Thyroid gland (tissue), 4 donors: ENCODE measurements around the gene UBE2B. TPM values are rescaled to one million over a fixed set of nuclear protein-coding genes. Genes with fewer than 3 reads are reported as not detected.
"Not testable (repeated sequence)": the region's sequence is repeated elsewhere in the genome, so short reads cannot be mapped to it uniquely, and the experiment has no call there.

Experiments used
- DNase-seq, 2 donors: peaks; one replicate each; pipeline ENCODE4 v3.0.0-alpha.2; 2019
- H3K27ac ChIP-seq, 3 donors: fragments of 200-600 bp; sonication (generic); 1 replicate in 2 of 3; 2 replicates in 1 of 3; pipeline ENCODE4 v1.5.1; 2016 to 2019; ENCODE audit warnings: mild to moderate bottlenecking in 1 of 3, moderate library complexity in 1 of 3
- H3K27me3 ChIP-seq: fragments of 200-600 bp; sonication (generic); one replicate; pipeline ENCODE4 v1.5.1; 2019
- H3K36me3 ChIP-seq, 2 donors: fragments of 200-600 bp; sonication (generic); one replicate each; pipeline ENCODE4 v1.5.1; 2016 to 2019
- H3K4me1 ChIP-seq, 2 donors: fragments of 200-600 bp; sonication (generic); one replicate each; pipeline ENCODE4 v1.5.1; 2017 to 2019
- H3K4me3 ChIP-seq, 3 donors: fragments of 200-600 bp; sonication (generic); replicated peaks in 1 of 3; 1 replicate in 2 of 3; 2 replicates in 1 of 3; pipeline ENCODE4 v1.5.1; 2016; ENCODE audit warnings: mild to moderate bottlenecking in 1 of 3
- H3K9me3 ChIP-seq: fragments of 200-600 bp; sonication (generic); one replicate; pipeline ENCODE4 v1.5.1; 2017
- CTCF ChIP-seq, 6 experiments: fragments of 200-600 bp in 3 of 6; fragments of 450-650 bp in 3 of 6; sonication (generic) in 3 of 6; IDR thresholded peaks; one replicate each; pipeline ENCODE4 v1.5.1; 2016 to 2019; ENCODE audit warnings: antibody characterized with exemption in 6 of 6, mild to moderate bottlenecking in 2 of 6, inconsistent platforms in 1 of 6, moderate library complexity in 1 of 6
- POLR2A ChIP-seq, 2 donors: fragments of 450-650 bp; IDR thresholded peaks; one replicate each; pipeline ENCODE4 v1.6.1; 2017; ENCODE audit warnings: antibody characterized with exemption in 2 of 2, mild to moderate bottlenecking in 2 of 2, moderate library complexity in 1 of 2
- WGBS, 2 donors: methylation state at CpG; one replicate each; pipeline ENCODE4 v1.1.5; 2017; 5-methylcytosine and 5-hydroxymethylcytosine counted together
- intact Hi-C: fragments of 100-400 bp; cut with DNase I; formaldehyde crosslinking; loops from one replicate; pipeline ENCODE4 v1.15.1; 2023
- total RNA-seq, 4 donors: library from RNA; depleted of rRNA; stranded (reverse); fragments of >200 nt; gene quantifications; one replicate each; pipeline ENCODE4 v1.2.3, GENCODE V29; 2016

Gene UBE2B
- total RNA-seq: 10 to 100 TPM; 36.8 to 83.2 (median 41.2) TPM

GRCh38 chr5:134370871-134371833 lies at the start of gene UBE2B:
TSS of gene UBE2B (plus strand) at chr5:134371569. CDS start at chr5:134371596, 27 bp downstream.
- 0 to 1% methylated on average over 24 to 35 of the region's 74 CpGs for WGBS, 2 donors
- peaks cover 10 to 14% of the 10 kb centered on the region in 2 donors for H3K4me1 ChIP-seq

GRCh38 chr5:134327327-134327726 lies 44.0 kb upstream of the UBE2B start:
- no peak overlapping the region for H3K4me3 ChIP-seq
- intact Hi-C loops: no loop called here
- no peaks in the 10 kb centered on the region for H3K4me1 ChIP-seq
- no peaks in the 10 kb centered on the region for H3K27me3 ChIP-seq
- H3K27ac ChIP-seq: no peak overlapping the region
- no peak for TF ChIP-seq CTCF (IDR thresholded peaks at IDR 0.05)
- TF ChIP-seq POLR2A (IDR thresholded peaks at IDR 0.05): no peak
- H3K9me3 ChIP-seq: no peaks in the 10 kb centered on the region
- DNase-seq: no peak
- no peaks in the 10 kb centered on the region for H3K36me3 ChIP-seq

More at GRCh38 chr5:134370871-134371833, at the start of gene UBE2B:
- Histone ChIP-seq H3K36me3 (no peaks in the 10 kb centered on the region), H3K27ac (peak within 1 kb of the TSS; percentile 94 to 98 (median 98)), H3K27me3 (no peaks in the 10 kb centered on the region), H3K9me3 (no peaks in the 10 kb centered on the region), H3K4me3 (peak within 1 kb of the TSS; percentile 62 to 96 (median 91))
- TF ChIP-seq CTCF (IDR thresholded peaks at IDR 0.05) (peak in 2 of 6 experiments; percentile 5 to 34), POLR2A (IDR thresholded peaks at IDR 0.05) (peak; percentile 14 to 89)
- DNase-seq: peak; percentile 99
- intact Hi-C loops: loop anchor here (10.0 kb wide), 1 partner anchor 204 kb away; no protein-coding TSS in a partner anchor

- Histone ChIP-seq H3K27ac (no peak overlapping the region), H3K4me1 (no peaks in the 10 kb centered on the region), H3K27me3 (no peaks in the 10 kb centered on the region), H3K9me3 (no peaks in the 10 kb centered on the region), H3K36me3 (no peaks in the 10 kb centered on the region), H3K4me3 (no peak overlapping the region)
- no peak for TF ChIP-seq POLR2A (IDR thresholded peaks at IDR 0.05)
- TF ChIP-seq CTCF (IDR thresholded peaks at IDR 0.05): no peak
- WGBS, 2 donors: 77 to 81% methylated on average over 2 of the region's 2 CpGs
- DNase-seq: no peak
- intact Hi-C loops: no loop called here
Observed at GRCh38 chr5:134328619-134329018, 42.8 kb upstream of the UBE2B start.

- DNase-seq, H3K4me1 ChIP-seq, H3K27me3 ChIP-seq, H3K27ac ChIP-seq, intact Hi-C loops, H3K9me3 ChIP-seq, H3K36me3 ChIP-seq, H3K4me3 ChIP-seq: not testable (repeated sequence)
- WGBS, 2 donors: 86 to 90% methylated on average over 4 to 6 of the region's 6 CpGs
Observed at GRCh38 chr5:134336833-134337232, 34.5 kb upstream of the UBE2B start.

- WGBS, 2 donors: 95 to 96% methylated on average over 3 of the region's 3 CpGs
- H3K9me3 ChIP-seq: not testable (repeated sequence)
Observed at GRCh38 chr5:134343500-134343899, 27.9 kb upstream of the UBE2B start.

GRCh38 chr5:134345476-134345875 lies 25.9 kb upstream of the UBE2B start:
- DNase-seq, H3K27ac ChIP-seq, H3K4me3 ChIP-seq, H3K27me3 ChIP-seq, H3K4me1 ChIP-seq, H3K36me3 ChIP-seq, H3K9me3 ChIP-seq, intact Hi-C loops: not testable (repeated sequence)
- WGBS, 2 donors: 86 to 95% methylated on average over 3 of the region's 3 CpGs

More at GRCh38 chr5:134343500-134343899, 27.9 kb upstream of the UBE2B start:
- H3K27me3 ChIP-seq, DNase-seq, H3K4me3 ChIP-seq, H3K36me3 ChIP-seq, H3K4me1 ChIP-seq, intact Hi-C loops, H3K27ac ChIP-seq: not testable (repeated sequence)
